GM12878 (cell line): ENCODE results near the gene USP35.

Source experiments
- ATF3 ChIP-seq: IDR thresholded peaks from 2 replicates; pipeline ENCODE4 v1.6.1; 2011; ENCODE audit warnings: low read depth, mild to moderate bottlenecking, low read length, moderate library complexity, borderline replicate concordance; ENCODE audit errors: extremely low read depth
- ATF7 ChIP-seq: fragments of 450-650 bp; IDR thresholded peaks from 2 replicates; pipeline ENCODE4 v1.6.1; 2016; ENCODE audit warnings: low read depth, mild to moderate bottlenecking
- BCLAF1 ChIP-seq: fragments of 450-650 bp; IDR thresholded peaks from 2 replicates; pipeline ENCODE4 v1.6.1; 2017; ENCODE audit warnings: antibody characterized with exemption, mild to moderate bottlenecking, moderate library complexity
- CBX3 ChIP-seq: fragments of 200-600 bp; sonication (generic); IDR thresholded peaks from 2 replicates; pipeline ENCODE4 v1.6.1; 2016; ENCODE audit warnings: low read depth, borderline replicate concordance
- E2F4 ChIP-seq: IDR thresholded peaks from 2 replicates; pipeline ENCODE4 v1.6.1; 2012; ENCODE audit warnings: low read depth, low read length, improper control_type of control experiment
- POLR2A ChIP-seq: IDR thresholded peaks from 2 replicates; pipeline ENCODE4 v1.6.1; 2011; ENCODE audit warnings: low read depth, mild to moderate bottlenecking, low read length
- RELA ChIP-seq: fragments of 450-650 bp; IDR thresholded peaks from 2 replicates; pipeline ENCODE4 v1.8.0; 2014; ENCODE audit warnings: borderline replicate concordance; ENCODE audit not compliant: partially characterized antibody
- REST ChIP-seq: IDR thresholded peaks from 2 replicates; pipeline ENCODE4 v1.6.1; 2012; ENCODE audit warnings: mild to moderate bottlenecking, low read depth, low read length
- TCF7 ChIP-seq: IDR thresholded peaks from 2 replicates; pipeline ENCODE4 v1.6.1; 2014; ENCODE audit warnings: antibody characterized with exemption, borderline replicate concordance
- ZNF622 ChIP-seq: fragments of 450-650 bp; IDR thresholded peaks from 2 replicates; pipeline ENCODE4 v1.6.1; 2017; ENCODE audit warnings: mild to moderate bottlenecking, inconsistent platforms
- TF ChIP-seq, protein P1 (sequence below), 3 experiments: IDR thresholded peaks in 2 of 3; conservative IDR thresholded peaks in 1 of 3; 2 replicates each; pipeline ENCODE4 v1.5.1; 2011; ENCODE audit warnings: low read depth in 3 of 3, low read length in 3 of 3, mild to moderate bottlenecking in 3 of 3, control low read depth in 2 of 3, moderate library complexity in 2 of 3, inconsistent platforms in 1 of 3, mixed read lengths in 1 of 3; ENCODE audit not compliant: control insufficient read depth in 2 of 3, insufficient read depth in 1 of 3; ENCODE audit errors: extremely low read depth in 1 of 3

DNA sequence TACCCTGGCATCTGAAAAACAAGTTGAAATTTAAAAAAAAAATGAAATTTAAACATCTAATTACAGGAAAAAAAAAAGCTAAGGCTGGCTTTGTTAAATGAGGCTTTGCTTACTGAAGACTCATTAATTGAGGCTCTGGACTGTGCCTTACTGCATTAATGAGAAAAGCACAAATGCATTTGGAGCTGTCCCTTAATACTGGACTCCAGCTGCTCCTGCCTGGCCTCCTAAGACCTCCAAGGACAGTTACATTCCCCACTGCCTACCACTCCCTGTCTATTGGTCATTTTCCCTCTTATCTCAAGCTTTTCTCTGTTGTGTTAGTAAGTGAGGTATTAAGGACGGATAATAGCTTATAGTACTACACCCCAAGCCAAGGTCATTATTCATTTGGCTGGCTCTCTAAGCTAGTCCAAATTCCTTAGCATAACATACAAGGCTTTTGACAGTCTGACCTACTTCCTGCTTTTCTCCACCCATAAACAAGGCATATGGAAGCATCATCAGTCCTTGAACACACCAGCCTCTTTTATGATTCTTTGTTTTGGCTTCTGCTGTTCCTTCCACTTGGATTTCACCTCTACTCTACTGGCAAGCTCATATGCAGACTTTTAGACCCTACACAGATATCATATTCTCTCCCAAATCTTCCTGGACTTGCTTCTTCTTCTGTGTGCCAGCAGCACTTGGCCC, 62.5 kb downstream of the USP35 start:
- TF ChIP-seq, protein P1, sequence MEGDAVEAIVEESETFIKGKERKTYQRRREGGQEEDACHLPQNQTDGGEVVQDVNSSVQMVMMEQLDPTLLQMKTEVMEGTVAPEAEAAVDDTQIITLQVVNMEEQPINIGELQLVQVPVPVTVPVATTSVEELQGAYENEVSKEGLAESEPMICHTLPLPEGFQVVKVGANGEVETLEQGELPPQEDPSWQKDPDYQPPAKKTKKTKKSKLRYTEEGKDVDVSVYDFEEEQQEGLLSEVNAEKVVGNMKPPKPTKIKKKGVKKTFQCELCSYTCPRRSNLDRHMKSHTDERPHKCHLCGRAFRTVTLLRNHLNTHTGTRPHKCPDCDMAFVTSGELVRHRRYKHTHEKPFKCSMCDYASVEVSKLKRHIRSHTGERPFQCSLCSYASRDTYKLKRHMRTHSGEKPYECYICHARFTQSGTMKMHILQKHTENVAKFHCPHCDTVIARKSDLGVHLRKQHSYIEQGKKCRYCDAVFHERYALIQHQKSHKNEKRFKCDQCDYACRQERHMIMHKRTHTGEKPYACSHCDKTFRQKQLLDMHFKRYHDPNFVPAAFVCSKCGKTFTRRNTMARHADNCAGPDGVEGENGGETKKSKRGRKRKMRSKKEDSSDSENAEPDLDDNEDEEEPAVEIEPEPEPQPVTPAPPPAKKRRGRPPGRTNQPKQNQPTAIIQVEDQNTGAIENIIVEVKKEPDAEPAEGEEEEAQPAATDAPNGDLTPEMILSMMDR (IDR thresholded peaks at IDR 0.05 in 2 of 3, conservative IDR thresholded peaks at IDR 0.05 in 1 of 3; ENCODE audit: control insufficient read depth in 2 of 3, extremely low read depth in 1 of 3, insufficient read depth in 1 of 3, low read depth in 3 of 3, low read length in 3 of 3), result no peak
- TF ChIP-seq ZNF622, result no peak
- TF ChIP-seq BCLAF1, result no peak
- TF ChIP-seq REST, result no peak
- TF ChIP-seq ATF3, result no peak
- TF ChIP-seq ATF7, result no peak
- TF ChIP-seq POLR2A, result no peak
- TF ChIP-seq TCF7, result no peak
- TF ChIP-seq RELA, result no peak
- TF ChIP-seq E2F4, result no peak
- no peak for TF ChIP-seq CBX3
